Gastroesophageal sphincter (tissue), 3 donors: ENCODE data around the gene RAB5B.

ENCODE experiments used
- POLR2A ChIP-seq, 2 donors: fragments of 450-650 bp; IDR thresholded peaks; one replicate each; pipeline ENCODE4 v1.6.1; 2017; ENCODE audit warnings: antibody characterized with exemption in 2 of 2, mild to moderate bottlenecking in 2 of 2, moderate library complexity in 1 of 2
- TF ChIP-seq, protein P1 (sequence below), 4 experiments: fragments of 200-600 bp in 2 of 4; fragments of 450-650 bp in 2 of 4; sonication (generic) in 1 of 4; IDR thresholded peaks; one replicate each; pipeline ENCODE4 v1.5.1; 2017 to 2019; ENCODE audit warnings: antibody characterized with exemption in 4 of 4, mild to moderate bottlenecking in 2 of 4, moderate library complexity in 2 of 4

DNA sequence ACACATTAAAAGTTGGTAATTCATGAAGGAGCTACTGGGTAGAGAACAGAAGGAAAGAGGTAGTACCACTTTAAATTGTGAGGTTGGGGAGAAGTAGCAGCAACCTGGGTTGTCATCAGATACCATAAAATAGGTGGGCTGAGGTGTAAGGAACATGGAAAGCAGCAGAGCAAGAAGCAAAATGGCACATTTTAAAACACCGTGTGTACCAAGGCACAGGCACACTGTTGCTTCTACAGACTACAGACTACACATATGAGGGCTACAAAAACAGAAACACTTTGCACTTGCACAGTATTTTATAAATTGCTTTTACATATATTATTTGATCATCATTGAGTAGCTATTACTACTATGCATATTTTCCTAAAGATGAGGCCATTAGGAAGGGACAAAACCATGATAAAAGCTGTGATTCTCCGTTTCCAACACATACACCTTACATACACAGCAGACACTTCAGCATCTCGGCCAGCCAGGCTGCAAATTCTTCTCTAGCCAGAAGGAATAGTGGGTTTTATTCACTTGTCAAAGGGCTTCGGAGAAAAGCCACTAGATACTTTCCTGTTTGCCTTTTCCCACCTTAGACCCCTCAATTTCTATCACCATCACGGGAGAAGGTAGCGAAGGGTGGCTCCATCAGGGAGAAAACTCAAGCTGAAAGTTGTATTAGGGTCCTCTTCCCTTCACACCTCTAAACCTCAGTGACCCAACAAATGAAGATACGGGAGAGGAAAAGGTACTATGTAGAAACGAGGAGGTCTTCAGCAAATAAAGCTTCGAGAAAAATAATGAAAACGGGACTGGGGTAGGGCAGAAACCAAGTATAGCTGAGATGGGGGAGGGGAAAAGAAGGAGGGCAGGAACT, 47.8 kb upstream of the RAB5B start:
- no peak for TF ChIP-seq POLR2A (IDR thresholded peaks at IDR 0.05)
- TF ChIP-seq, protein P1, sequence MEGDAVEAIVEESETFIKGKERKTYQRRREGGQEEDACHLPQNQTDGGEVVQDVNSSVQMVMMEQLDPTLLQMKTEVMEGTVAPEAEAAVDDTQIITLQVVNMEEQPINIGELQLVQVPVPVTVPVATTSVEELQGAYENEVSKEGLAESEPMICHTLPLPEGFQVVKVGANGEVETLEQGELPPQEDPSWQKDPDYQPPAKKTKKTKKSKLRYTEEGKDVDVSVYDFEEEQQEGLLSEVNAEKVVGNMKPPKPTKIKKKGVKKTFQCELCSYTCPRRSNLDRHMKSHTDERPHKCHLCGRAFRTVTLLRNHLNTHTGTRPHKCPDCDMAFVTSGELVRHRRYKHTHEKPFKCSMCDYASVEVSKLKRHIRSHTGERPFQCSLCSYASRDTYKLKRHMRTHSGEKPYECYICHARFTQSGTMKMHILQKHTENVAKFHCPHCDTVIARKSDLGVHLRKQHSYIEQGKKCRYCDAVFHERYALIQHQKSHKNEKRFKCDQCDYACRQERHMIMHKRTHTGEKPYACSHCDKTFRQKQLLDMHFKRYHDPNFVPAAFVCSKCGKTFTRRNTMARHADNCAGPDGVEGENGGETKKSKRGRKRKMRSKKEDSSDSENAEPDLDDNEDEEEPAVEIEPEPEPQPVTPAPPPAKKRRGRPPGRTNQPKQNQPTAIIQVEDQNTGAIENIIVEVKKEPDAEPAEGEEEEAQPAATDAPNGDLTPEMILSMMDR (IDR thresholded peaks at IDR 0.05) = no peak
